ENCODE data around the gene FIS1.
A peak's percentile ranks its signal among the peaks of the same experiment; 100 is the strongest.
"Not testable (repeated sequence)": the region's sequence is repeated elsewhere in the genome, so short reads cannot be mapped to it uniquely, and the experiment has no call there.

FIS1 gene

DNA sequence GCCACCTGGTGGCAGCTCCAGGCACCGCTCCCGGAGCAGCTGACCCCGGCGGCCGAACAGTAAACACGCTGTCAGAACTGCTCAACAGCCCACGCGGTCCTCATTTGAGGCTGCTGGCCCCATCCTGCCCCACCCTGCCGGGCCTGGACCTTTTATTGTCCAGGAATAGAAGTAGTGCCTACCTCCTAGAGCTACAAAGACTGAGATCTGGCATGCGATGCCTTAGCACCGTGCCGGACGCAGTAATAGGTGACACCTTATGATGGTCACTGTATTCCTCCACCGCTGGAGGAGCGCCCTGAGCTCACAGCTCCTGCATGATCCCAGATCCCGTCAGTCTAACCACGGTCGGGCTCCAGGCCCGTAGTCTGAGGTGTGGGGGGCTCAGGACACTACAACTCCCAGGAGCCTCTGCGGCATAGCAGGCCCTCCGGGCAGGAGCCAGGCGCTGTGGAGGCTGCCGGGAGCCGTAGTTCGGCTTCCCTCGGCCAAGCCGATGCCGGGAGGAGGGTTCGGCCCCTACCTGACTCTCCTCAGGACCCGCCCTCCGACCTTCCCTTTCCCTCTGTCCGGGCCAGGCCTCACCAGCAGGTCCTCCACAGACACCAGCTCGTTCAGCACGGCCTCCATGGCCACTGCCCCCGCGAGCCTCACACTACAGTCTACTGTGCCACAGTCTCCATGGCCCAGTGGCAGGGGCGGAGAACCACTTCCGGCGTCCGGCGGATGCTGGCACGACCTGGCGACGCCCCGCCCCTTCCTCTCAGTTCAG, at the start of gene FIS1:
TSS of gene FIS1 (minus strand) at position 707 of the 772 bp plus-strand sequence. CDS start at position 630, 77 bp downstream.
- DNase-seq (ENCODE audit: low spot score), result peak; percentile 91

DNA sequence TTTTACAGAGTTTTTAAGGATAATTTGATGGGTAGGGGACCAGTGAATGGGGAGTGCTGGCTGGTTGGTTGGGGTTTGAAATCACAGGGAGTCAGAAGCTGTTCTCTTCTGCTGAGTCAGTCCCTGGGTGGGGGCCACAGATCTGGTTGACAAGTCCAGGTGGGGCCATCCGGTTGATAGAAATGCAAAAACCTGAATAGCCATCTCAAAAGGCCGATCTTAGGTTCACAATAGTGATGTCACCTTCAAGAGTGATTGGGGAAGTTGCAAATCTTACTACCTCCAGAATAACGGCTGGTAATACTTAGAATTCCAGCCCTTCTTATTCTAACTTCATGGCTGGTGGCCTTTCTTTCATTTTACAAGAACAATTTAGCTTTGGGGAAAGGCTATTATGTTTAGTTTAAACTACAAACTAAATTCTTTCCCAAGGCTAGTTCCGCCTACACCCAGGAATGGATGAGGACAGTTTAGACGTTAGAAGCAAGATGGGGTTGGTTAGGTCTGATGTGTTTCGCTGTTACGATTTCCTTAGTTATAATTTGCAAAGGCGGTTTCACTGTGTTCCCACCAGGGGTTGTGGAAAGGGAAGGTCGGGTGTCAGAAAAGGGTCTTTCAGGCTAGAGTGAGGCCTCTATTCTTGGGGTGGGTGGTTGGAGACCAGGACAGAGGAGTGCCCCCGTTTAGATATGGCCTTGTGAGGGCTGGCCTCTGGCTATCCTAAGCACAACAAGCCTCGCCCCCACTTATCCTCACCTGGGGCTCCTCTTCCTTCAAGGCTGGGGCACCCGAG, 49.4 kb upstream of the FIS1 start:
- no peak for DNase-seq (ENCODE audit: low spot score)

DNA sequence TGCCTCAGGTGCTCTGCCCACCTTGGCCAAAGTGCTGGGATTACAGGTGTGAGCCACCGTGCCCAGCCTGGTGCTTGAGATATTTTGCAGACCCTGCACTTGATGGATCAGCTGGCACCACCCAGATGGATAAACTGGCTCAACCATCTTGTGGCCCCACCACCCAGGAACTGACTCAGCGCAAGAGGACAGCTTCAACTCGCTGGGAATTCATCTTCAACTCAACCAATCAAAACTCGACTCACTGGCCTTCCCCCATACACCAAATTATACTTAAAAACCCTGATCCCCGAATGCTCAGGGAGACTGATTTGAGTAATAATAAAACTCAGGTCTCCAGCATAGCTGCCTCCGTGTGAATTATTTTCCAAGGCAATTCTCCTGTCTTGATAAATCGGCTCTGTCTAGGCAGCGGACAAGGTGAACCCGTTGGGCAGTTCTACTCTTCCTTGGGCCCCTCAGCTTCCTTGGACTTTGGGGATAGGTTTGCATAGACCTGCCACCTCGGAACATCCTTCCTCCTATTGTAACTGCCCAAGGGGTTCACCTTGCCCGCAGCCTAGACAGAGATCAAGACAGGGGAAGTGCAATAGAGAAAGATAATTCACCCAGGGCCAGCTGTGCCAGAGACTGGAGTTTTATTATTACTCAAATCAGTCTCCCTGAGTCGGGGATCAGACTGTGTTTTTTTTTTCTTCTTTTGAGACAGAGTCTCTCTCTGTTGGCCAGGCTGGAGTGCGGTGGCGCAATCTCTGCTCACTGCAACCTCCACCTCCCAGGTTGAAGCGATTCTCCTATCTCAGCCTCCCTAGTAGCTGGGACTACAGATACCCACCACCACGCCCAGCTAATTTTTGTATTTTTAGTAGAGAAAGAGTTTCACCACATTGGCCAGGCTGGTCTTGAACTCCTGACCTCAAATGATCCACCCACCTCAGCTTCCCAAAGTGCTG, 48.5 kb upstream of the FIS1 start:
- not testable (repeated sequence) for DNase-seq (ENCODE audit: low spot score)

DNA sequence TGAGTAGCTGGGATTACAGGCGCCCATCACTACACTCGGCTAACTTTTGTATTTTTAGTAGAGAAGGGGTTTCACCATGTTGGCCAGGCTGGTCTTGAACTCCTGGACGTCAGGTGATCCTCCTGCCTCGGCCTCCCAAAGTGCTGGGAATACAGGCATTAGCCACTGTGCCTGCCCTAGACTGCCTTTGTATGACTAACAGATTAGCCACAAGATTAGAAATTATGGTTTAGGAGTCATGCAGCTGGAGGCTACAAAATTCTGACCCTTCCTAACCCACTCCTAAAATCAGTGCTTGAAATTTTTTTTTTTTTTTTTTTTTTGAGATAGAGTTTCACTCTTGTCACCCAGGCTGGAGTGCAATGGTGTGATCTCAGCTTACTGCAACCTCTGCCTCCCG, 47.7 kb upstream of the FIS1 start:
- DNase-seq (ENCODE audit: low spot score), result not testable (repeated sequence)

DNA sequence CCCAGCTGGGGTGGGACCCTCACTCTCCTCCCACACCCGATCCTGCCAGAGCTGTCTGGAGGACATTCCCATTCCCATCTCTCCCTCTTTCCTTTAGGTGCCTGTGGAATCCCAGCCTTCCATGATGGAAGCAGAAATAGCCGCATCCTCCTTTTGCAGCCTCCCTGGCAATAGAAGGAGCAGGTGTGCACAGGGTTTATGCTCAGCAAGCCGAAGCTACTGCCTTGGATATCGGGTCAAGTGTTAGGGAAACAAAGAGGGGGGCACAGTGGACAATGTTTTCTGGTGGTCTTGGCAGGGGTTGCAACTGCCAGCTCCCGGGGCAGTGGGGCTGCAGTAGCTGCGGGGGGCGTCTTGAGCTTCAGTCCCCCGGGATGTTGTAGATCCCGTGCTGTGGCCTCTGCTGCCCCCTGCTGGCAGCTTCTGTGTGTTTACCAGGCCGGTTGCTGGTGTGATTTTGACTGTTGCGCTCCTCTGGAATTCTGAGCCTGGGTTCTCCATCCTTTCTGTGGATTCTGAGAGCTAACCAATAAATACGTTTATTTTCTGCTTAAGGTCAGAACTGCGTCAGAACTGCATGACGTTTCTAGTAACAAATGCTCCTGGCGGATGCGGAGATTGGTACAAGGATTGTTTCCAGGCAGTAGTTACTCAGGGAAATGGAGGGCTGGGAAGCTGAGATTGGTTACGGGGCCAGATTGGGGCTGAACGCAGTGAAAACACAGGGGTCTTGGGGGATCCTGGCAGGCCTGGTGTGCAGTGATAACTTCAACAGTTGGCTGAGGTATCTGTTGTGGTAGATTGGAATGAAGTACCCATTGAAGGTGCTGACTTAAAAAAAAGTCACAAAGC, 45.5 kb upstream of the FIS1 start:
- DNase-seq (ENCODE audit: low spot score), result peak; percentile 62

DNA sequence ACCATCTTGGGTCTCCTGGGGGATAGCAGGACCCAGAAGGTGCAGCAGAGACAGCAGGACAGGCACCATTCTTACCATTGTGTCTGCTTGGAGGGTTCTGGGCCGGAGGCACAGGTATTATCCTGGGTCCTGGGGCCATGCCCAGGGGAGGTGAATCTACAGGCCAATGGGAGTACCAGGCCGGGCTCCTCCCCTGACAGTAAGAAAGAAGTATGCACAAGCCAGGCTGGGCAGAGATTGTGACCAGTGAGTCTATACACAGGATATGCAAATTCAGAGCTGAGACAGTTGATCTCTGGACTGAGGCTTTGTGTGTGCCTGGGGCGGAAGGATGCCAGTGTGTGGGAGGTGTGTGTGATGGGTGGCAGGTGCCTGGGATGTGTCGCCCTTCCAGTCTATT, 44.8 kb upstream of the FIS1 start:
- DNase-seq (ENCODE audit: low spot score), result not testable (repeated sequence)

DNA sequence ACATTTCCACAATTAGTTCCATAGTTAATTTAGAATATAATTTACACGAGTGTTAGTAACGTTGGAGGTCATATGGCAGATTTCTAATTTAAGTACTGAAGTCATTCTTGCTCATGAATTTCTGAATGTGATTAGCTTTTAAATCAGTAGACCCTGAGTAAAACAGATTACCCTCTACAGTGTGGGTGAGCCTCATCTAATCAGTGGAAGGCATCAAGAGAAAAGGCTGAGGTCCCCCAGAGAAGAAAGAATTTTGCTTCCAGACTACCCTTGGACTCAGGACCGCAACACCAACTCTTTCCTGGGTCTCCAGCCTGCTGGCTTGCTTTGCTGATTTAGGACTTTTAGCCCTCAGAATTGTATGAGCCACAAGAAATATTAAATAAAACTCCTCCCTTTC, 43.6 kb upstream of the FIS1 start:
- no peak for DNase-seq (ENCODE audit: low spot score)

DNA sequence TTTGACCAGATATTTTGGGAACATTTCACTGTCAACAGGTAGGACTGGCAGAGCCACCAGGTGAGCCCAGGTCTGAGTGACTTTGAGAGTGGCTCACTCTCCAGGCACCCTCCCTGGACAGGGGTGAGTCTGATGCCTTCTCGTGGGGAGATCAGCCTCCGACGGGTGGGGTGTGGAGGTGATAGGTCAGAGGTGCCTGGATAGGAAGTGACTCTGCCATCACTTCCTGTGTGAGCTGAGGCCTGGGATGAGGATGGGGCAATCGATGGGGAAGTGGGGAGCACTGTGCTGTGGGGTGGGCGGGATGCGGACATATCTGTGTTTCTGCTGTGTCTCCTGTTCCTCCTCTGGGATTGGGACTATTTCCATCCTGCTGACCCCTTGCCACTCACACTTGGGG, 42.2 kb upstream of the FIS1 start:
- DNase-seq (ENCODE audit: low spot score), result no peak

DNA sequence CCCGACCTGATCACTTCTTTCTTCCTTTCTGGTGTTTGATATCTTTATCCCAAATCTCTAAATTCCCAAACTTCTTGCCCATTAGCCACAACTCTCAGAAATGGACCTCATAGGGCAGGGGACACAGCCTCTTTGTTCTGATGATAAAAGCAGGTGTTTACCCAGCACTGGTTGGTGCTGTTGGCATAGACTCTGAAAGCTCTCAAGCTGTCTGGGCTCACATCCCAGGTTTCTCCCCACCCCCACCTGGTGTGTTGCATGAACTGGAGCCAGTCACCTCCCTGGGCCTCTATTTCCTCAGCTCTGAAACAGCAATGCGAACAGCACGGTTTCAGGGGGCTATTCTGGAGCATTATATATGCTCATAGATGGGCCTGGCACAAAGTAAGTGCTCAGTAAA, 41.0 kb upstream of the FIS1 start:
- DNase-seq (ENCODE audit: low spot score), result not testable (repeated sequence)

DNA sequence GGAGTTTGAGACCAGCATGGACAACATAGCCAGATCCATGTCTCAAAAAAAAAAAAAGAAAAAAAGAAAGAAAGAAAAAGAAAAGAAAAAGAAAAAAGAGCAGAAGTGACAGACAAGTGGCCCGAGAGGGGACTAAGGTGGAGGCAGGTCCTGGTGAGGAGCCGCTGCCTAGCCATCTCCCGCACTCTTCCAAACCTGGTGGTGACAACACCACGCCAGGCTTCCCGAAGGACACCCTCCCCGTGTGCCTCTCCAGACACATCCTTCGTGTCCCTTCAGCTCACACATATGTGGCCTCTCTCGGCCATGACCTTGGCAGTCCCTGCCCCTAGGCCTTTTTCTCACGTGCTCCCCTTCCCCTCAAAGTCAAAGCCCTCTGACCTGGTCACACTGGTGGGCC, 40.3 kb upstream of the FIS1 start:
- no peak for DNase-seq (ENCODE audit: low spot score)

DNA sequence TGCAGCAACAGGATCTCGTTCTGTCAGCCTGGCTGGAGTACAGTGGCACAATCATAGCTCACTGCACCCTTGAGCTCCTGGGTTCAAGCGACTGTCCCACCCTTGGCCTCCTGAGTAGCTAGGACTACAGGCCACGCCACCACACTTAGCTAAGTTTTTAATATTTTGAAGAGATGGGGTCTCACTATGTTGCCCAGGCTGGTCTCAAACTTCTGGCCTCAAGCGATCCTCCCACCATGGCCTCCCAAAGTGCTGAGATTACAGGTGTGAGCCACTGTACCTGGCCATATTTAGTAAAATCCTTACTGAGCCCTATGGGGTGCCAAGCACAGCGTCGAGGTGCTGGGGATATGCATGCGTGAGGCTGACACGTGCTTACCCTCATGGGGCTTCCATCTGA, 36.0 kb upstream of the FIS1 start:
- DNase-seq (ENCODE audit: low spot score), result not testable (repeated sequence)

DNA sequence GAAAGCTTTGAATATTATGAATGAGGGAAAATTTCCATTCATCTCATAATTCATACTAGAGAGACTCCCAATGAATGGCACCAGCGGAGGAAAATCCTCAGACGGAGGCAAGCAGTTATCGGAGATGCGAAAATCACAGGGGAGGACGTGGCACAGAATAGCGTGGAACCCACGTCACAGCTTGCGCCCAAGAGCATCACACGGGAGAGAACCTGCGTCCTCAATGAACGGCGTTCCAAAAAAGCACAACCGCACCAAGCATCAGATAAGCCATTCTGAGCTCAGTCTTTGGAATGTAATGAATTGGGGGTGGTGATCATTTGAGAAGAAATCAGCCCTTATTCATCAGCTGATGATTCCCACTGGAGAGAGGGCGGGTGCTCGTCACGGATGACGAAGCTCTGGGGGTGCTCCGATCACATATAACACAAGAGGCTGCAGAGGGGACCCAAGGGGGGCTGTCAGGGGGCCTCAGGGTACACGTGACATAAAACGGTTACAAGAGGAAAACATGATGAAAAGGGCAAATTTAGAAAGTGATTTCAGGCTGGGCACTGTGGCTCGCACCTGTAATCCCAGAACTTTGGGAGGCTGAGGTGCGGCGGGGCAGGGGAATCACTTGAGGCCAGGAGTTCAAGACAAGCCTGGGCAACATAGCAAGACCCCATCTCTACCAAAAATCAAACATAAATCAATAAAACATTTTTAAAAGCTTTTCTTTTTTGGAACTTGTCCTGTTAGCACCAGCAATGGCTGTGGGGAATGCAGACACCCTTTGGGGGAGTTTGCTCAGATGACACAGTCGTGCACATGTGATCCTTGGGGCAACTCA, 33.8 kb upstream of the FIS1 start:
- DNase-seq (ENCODE audit: low spot score), result no peak

DNA sequence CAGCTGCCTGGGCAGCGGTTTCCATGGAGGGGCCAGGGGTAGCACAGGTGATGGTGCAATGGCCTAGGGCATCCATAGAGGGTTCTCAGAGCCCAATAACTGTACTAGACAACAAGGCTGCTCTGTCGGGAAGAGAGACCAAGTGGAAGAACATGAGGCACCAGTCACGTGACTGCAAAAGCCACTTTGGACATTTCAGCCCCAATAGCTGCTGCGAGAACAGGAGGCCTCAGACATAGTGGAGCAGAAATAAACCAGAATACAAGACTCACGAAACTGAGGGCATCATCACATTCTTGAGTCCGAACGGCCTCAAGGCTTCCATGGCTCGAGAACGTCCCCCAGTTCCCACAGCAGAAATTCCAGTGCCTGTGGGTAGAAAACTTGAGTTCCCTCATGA, 32.3 kb upstream of the FIS1 start:
- DNase-seq (ENCODE audit: low spot score), result no peak

DNA sequence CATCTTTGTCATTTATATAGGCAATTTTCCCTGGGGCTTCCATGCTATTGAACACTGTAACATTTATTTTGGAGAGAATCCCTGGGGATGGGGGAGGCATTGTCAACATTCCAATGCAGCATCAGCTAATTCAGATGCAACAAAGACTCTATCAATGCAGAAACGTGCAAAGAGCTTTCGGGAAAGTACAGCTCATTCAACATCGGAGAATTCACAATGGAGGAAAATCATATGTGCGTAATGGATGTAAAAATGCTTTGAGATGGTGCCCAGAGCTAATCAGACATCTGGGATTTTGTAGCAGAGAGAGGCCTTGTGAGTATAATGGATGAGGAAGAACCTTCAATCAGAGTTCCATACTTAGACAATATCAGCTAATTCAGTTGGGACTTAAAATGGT, 28.3 kb upstream of the FIS1 start:
- no peak for DNase-seq (ENCODE audit: low spot score)

DNA sequence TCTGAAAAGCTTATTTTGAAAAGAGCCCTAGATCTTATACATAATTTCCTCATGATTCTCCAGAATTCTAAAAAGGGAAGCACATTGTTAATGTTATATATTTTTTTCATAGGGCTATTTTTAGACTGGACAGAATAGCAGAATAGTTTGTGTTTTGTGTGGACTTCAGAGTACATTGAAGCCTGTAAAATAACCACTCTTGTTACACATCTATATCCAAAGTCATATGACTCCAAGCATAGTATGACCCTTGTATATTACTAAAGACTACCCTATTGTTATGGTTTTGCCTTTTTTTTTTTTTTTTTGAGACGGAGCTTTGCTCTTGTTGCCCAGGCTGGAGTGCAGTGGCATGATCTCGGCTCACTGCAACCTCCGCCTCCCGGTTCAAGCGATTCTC, 26.1 kb upstream of the FIS1 start:
- no peak for DNase-seq (ENCODE audit: low spot score)

DNA sequence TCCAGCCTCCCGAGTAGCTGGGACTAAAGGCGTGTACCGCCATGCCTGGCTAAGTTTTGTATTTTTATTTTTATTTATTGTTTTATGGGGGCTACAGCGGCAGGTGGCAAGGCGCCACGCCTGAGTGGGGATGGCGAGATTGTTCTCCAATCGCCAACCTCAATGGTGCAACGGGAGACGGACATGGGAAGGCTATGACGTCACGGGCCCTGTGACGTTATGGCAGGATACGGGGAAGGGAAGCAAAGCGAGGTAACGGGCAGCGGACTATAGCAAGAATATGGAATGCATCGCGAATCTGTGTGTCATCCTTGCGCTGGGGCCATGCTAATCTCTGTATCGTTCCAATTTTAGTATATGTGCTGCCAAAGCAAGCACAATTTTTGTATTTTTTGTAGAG, 24.8 kb upstream of the FIS1 start:
- DNase-seq (ENCODE audit: low spot score), result no peak

DNA sequence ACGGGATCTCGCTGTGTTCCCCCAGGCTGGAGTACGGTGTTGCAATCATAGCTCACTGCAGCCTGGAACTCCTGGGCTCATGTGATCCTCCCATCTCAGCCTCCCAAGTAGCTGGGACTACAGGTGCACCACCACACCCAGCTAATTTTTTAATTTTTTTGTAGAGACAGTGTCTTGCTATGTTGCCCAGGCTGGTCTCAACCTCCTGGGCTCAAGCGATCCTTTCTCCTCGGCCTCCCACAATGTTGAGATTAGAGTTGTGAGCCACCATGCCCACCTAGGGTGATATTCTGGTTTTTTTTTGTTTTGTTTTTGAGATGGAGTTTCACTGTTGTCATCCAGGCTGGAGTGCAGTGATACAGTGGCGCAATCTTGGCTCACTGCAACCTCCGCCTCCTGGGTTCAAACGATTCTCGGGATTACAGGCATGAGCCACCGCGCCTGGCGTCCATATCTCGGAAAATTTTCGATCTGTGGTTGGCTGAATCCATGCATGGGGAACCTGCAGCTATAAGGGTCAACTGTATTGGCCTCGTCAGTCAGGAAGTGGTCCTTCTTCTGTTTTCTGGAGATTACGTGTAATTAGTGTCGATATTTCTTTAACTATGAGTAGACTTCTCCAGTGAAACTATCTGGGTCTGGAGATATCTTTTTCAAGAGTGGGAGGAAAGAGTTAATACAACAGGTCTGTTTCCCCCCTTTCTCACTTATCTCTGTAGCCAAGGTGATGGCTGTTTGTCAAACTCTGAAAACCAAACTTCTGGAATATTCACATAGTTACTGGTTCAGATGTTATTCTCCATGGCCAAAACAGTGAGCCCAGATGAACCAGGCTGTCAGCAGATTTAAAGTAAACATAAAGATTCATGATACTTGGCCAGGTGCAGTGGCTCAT, 21.0 kb upstream of the FIS1 start:
- DNase-seq (ENCODE audit: low spot score), result no peak

DNA sequence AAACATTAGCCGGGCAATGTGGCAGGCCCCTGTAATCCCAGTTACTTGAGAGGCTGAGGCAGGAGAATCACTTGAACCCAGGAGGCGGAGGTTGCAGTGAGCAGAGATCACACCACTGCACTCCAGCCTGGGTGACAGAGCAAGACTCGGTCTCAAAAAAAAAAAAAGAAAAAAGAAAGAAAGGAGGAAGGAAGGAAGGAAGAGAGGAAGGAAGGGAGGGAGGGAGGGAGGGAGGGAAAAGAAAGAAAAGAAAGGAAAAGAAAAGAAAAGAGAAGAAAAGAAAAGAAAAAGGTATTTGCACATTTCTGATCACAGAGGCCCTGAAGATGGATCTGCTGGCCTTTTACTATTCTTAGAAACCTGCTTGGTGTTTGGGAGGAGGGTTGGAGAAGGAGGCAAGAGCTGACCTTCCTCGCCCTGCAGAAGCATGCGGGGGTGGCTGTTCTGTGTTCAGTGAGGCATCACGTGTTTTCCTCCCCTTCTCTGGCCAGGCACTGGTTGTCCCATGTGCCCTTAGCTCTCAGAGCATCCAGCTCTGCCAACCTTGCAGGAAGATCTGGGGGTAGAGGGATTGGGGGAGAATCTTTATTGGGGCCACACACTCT, 19.3 kb upstream of the FIS1 start:
- not testable (repeated sequence) for DNase-seq (ENCODE audit: low spot score)

DNA sequence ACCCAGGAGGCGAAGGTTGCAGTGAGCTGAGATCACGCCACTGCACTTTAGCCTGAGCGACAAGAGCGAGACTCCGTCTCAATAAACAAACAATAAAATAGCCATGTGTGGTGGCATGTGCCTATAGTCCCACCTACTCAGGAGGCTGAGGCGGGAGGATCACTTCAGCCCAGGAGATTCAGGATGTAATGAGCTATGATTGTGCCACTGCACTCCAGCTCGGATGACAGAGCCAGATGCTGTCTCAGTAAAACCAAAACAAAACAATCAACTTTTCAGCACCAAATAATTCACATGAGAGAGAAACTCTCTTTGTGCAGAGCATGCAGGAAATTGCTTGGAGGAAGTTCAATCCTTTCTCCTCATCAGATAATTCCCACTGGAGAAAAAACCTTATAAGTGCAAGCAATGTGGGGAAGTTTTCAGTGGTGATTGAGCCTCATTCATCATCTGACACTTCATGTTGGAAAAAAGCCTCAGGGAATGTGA, 13.4 kb upstream of the FIS1 start:
- DNase-seq (ENCODE audit: low spot score), result no peak

Measured in CD4-positive, alpha-beta T cell treated with Interleukin-2 at 100 ng/mL for 4 hours (primary cell).